ENCODE data around the gene FSD1. TPM values are rescaled to one million over a fixed set of nuclear protein-coding genes. Genes with fewer than 3 reads are reported as not detected.

The FSD1 gene
- total RNA-seq, 4 donors from 2014 or later, result 0.29 to 0.50 TPM; not detected in 2

GRCh38 chr19:4298810-4299550 is 5.4 kb upstream of the FSD1 start:
- H3K27ac ChIP-seq (replicated peaks in 1 of 4), result no peak overlapping the region
- H3K36me3 ChIP-seq, result no peaks in the 10 kb centered on the region
- DNase-seq (ENCODE audit: extremely low spot score), result no peak
- WGBS, result 77% methylated on average over 8 of the region's 8 CpGs
- H3K9me3 ChIP-seq, result no peaks in the 10 kb centered on the region
- intact Hi-C loops (cut with DNase I), result no loop called here
- peaks cover 0 to 76% (median 3%) of the 10 kb centered on the region in 4 donors for H3K27me3 ChIP-seq
- TF ChIP-seq POLR2A (IDR thresholded peaks at IDR 0.05; ENCODE audit: low read depth), result no peak
- no peak for TF ChIP-seq EP300 (IDR thresholded peaks at IDR 0.05)
- no peak for TF ChIP-seq CTCF (IDR thresholded peaks at IDR 0.05)
- TF ChIP-seq POLR2AphosphoS5 (IDR thresholded peaks at IDR 0.05), result no peak
- no peak overlapping the region for H3K4me3 ChIP-seq
- peaks cover 0 to 3% (median 0%) of the 10 kb centered on the region in 4 donors for H3K4me1 ChIP-seq

GRCh38 chr19:4300589-4300988 is 3.8 kb upstream of the FSD1 start:
- Histone ChIP-seq H3K4me3 (no peak overlapping the region), H3K9me3 (no peaks in the 10 kb centered on the region), H3K36me3 (no peaks in the 10 kb centered on the region), H3K27me3 (peaks cover 0 to 80% (median 19%) of the 10 kb centered on the region in 4 donors), H3K4me1 (peaks cover 0 to 10% (median 7%) of the 10 kb centered on the region in 4 donors), H3K27ac (replicated peaks in 1 of 4) (no peak overlapping the region)
- intact Hi-C loops (cut with DNase I), result no loop called here
- WGBS, result 91% methylated on average over 3 of the region's 3 CpGs
- DNase-seq (ENCODE audit: extremely low spot score), result no peak
- TF ChIP-seq POLR2A (IDR thresholded peaks at IDR 0.05; ENCODE audit: low read depth) (no peak), CTCF (IDR thresholded peaks at IDR 0.05) (no peak), POLR2AphosphoS5 (IDR thresholded peaks at IDR 0.05) (no peak), EP300 (IDR thresholded peaks at IDR 0.05) (no peak)

- 63% methylated on average over 13 of the region's 13 CpGs for WGBS
- Histone ChIP-seq H3K9me3 (no peaks in the 10 kb centered on the region), H3K27ac (replicated peaks in 1 of 4) (no peak overlapping the region), H3K4me3 (no peak overlapping the region), H3K27me3 (peaks cover 0 to 80% (median 19%) of the 10 kb centered on the region in 4 donors), H3K36me3 (no peaks in the 10 kb centered on the region), H3K4me1 (peaks cover 0 to 8% (median 7%) of the 10 kb centered on the region in 4 donors)
- DNase-seq (ENCODE audit: extremely low spot score), result no peak
- intact Hi-C loops (cut with DNase I), result no loop called here
- TF ChIP-seq EP300 (IDR thresholded peaks at IDR 0.05) (no peak), CTCF (IDR thresholded peaks at IDR 0.05) (no peak), POLR2A (IDR thresholded peaks at IDR 0.05; ENCODE audit: low read depth) (no peak), POLR2AphosphoS5 (IDR thresholded peaks at IDR 0.05) (no peak)
These were observed 2.7 kb upstream of the FSD1 start for GRCh38 chr19:4301590-4302242.

GRCh38 chr19:4302243-4302640 is 2.2 kb upstream of the FSD1 start, which contains the start of gene TMIGD2:
TMIGD2 (minus strand) TSS chr19:4302389; CDS start chr19:4302385, 4 bp downstream.
- DNase-seq (ENCODE audit: extremely low spot score), result no peak
- Histone ChIP-seq H3K27me3 (peaks cover 0 to 76% (median 19%) of the 10 kb centered on the region in 4 donors), H3K27ac (replicated peaks in 1 of 4) (no peak within 1 kb of the TSS), H3K9me3 (no peaks in the 10 kb centered on the region), H3K36me3 (no peaks in the 10 kb centered on the region), H3K4me1 (peaks cover 0 to 8% (median 7%) of the 10 kb centered on the region in 4 donors), H3K4me3 (no peak within 1 kb of the TSS)
- WGBS, result 49% methylated on average over 6 of the region's 8 CpGs
- TF ChIP-seq EP300 (IDR thresholded peaks at IDR 0.05), result no peak
- TF ChIP-seq POLR2AphosphoS5 (IDR thresholded peaks at IDR 0.05), result no peak
- no peak for TF ChIP-seq POLR2A (IDR thresholded peaks at IDR 0.05; ENCODE audit: low read depth)
- no peak for TF ChIP-seq CTCF (IDR thresholded peaks at IDR 0.05)
- intact Hi-C loops (cut with DNase I), result no loop called here
